ENCODE results near the gene PAF1. TPM values are rescaled to one million over a fixed set of nuclear protein-coding genes. Genes with fewer than 3 reads are reported as not detected.

The PAF1 gene
- polyA plus RNA-seq, 1 donor (not counting 4 experiments of a cell fraction or from before 2014, with no cell fraction given): 39.4 TPM

DNA sequence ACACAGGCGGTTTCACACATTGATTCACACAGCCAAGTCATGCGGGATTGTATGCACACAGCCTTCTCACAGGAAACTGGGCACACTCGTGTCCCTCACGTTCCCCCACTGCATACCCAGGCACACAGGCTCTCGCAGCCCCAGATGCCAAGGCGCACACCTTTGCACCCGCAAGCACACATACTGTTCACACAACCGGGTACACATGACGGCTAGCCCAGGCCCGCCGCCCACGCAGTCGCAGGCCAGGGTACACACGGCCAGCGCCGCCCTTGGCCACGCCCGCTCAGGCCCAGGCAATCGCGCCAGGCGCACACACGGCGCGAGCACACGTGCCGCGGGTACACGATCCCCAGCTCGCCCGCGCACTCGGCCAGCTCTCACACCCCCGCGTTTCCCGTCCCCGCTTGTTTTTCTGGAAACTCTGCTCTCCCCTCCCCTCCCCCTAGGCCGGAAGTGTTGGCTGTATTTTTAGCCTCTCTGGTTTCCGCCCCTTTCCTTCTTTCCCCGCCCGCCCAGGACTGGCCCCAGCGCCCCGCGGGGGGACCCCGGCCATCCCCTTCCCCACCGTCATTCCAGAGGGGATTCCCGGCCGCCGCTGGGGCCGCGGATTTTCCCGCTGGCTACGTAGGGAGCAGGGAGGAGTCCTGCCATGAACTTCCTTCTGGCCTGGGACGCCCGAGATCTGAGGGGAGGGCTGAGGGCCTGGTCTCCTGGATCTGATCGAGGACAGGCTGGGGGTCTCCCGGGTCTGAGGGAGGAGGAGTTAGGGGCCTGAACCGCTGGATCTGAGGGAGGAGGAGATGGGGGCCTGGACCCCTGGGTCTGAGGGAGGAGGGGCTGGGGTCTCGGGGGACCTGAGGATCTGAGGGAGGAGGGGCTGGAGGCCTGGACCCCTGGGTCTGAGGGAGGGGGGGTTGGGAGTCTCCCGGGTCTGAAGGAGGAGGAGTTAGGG is 11.7 kb upstream of the PAF1 start:
- Histone ChIP-seq H4K20me1 (ENCODE audit: control insufficient read depth, extremely low read depth, insufficient read depth, low read length) (peaks cover 4% of the 10 kb centered on the region), H3K27ac (ENCODE audit: control insufficient read depth, insufficient read depth, low read length) (peak overlapping the region; percentile 98), H3K27me3 (ENCODE audit: control insufficient read depth, extremely low read depth, insufficient read depth, low read length) (no peaks in the 10 kb centered on the region), H3K4me2 (ENCODE audit: control insufficient read depth, extremely low read depth, insufficient read depth, low read depth, low read length) (peak overlapping the region; percentile 86), H3K9ac (ENCODE audit: control insufficient read depth, extremely low read depth, insufficient read depth, low read length) (peak overlapping the region; percentile 92), H3K9me1 (ENCODE audit: control insufficient read depth, extremely low read depth, insufficient read depth, low read length) (no peaks in the 10 kb centered on the region), H3K36me3 (ENCODE audit: control insufficient read depth in 2 of 2, extremely low read depth in 1 of 2, insufficient read depth in 2 of 2, low read length in 2 of 2) (peaks cover under 1 to 3% of the 10 kb centered on the region in 2 experiments), H2AFZ (ENCODE audit: control insufficient read depth, low read length) (peak overlapping the region; percentile 22), H3K4me1 (ENCODE audit: control insufficient read depth, extremely low read depth, insufficient read depth, low read length) (peaks cover 48% of the 10 kb centered on the region), H3K79me2 (ENCODE audit: control insufficient read depth, insufficient read depth, low read length) (peaks cover 10% of the 10 kb centered on the region), H3K4me3 (ENCODE audit: control insufficient read depth in 2 of 3, extremely low read depth in 1 of 3, insufficient read depth in 2 of 3, low read depth in 1 of 3, low read length in 3 of 3) (peak overlapping the region; percentile 35 to 63 (median 48)), H3K9me3 (ENCODE audit: control insufficient read depth, low read depth, low read length) (no peaks in the 10 kb centered on the region)
- dilution Hi-C loops (cut with MboI; ENCODE audit: extremely low pct_ligation_motif_present, low sequenced_read_pairs): no loop called here
- DNase-seq (ENCODE audit: low read depth, low spot score) (no peak), FAIRE-seq (no peak)
- no peak for TF ChIP-seq EZH2 (IDR thresholded peaks at IDR 0.05; ENCODE audit: low read length)
- TF ChIP-seq, protein P1, sequence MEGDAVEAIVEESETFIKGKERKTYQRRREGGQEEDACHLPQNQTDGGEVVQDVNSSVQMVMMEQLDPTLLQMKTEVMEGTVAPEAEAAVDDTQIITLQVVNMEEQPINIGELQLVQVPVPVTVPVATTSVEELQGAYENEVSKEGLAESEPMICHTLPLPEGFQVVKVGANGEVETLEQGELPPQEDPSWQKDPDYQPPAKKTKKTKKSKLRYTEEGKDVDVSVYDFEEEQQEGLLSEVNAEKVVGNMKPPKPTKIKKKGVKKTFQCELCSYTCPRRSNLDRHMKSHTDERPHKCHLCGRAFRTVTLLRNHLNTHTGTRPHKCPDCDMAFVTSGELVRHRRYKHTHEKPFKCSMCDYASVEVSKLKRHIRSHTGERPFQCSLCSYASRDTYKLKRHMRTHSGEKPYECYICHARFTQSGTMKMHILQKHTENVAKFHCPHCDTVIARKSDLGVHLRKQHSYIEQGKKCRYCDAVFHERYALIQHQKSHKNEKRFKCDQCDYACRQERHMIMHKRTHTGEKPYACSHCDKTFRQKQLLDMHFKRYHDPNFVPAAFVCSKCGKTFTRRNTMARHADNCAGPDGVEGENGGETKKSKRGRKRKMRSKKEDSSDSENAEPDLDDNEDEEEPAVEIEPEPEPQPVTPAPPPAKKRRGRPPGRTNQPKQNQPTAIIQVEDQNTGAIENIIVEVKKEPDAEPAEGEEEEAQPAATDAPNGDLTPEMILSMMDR (optimal IDR thresholded peaks at IDR 0.05 in 1 of 3, IDR thresholded peaks at IDR 0.05 in 1 of 3, conservative IDR thresholded peaks at IDR 0.05 in 1 of 3; ENCODE audit: extremely low read depth in 1 of 3, insufficient read depth in 2 of 3, low read length in 3 of 3): no peak

DNA sequence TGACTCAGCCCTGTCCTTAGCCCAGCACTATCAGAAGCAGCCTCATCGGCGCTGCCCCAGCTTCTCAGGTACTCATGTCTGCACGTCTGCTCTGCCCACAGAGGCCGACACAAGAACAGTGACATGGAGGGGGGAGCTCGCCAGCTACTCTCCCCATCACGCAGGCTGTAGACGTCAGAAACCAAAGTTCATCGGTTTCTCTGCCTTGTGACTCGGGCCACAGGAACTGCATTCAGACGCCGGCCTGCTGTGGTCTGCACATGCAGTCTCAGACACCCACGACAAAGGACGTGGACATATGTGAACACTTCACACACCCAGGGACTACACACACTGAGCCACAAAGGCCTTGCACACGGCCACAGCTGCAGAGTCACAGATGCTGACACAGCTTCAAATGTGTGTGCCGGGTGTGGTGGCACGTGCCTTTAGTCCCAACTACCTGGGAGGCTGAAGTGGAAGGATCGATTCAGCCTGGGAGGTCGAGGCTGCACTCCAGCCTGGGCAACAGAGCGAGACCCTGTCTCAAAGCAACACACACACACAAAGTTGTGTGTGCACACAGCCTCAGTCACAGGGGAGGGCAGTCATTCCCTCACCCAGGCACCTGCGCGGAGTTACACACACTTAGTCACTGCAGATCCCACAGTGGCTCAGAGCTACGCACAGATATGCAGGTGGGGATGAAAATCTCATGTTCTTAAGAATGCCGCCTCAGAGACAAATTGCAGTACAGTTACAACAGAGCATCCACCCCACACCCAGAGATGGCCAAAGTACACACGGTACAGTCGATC is 10.8 kb upstream of the PAF1 start:
- Histone ChIP-seq H2AFZ (ENCODE audit: control insufficient read depth, low read length) (no peak overlapping the region), H3K27me3 (ENCODE audit: control insufficient read depth, extremely low read depth, insufficient read depth, low read length) (no peaks in the 10 kb centered on the region), H3K4me1 (ENCODE audit: control insufficient read depth, extremely low read depth, insufficient read depth, low read length) (peaks cover 51% of the 10 kb centered on the region), H3K4me3 (ENCODE audit: control insufficient read depth in 2 of 3, extremely low read depth in 1 of 3, insufficient read depth in 2 of 3, low read depth in 1 of 3, low read length in 3 of 3) (no peak overlapping the region), H3K9me3 (ENCODE audit: control insufficient read depth, low read depth, low read length) (no peaks in the 10 kb centered on the region), H4K20me1 (ENCODE audit: control insufficient read depth, extremely low read depth, insufficient read depth, low read length) (no peaks in the 10 kb centered on the region), H3K4me2 (ENCODE audit: control insufficient read depth, extremely low read depth, insufficient read depth, low read depth, low read length) (peak overlapping the region; percentile 86), H3K9ac (ENCODE audit: control insufficient read depth, extremely low read depth, insufficient read depth, low read length) (peak overlapping the region; percentile 92), H3K27ac (ENCODE audit: control insufficient read depth, insufficient read depth, low read length) (peak overlapping the region; percentile 98), H3K9me1 (ENCODE audit: control insufficient read depth, extremely low read depth, insufficient read depth, low read length) (no peaks in the 10 kb centered on the region), H3K36me3 (ENCODE audit: control insufficient read depth in 2 of 2, extremely low read depth in 1 of 2, insufficient read depth in 2 of 2, low read length in 2 of 2) (peaks cover 0 to 5% of the 10 kb centered on the region in 2 experiments), H3K79me2 (ENCODE audit: control insufficient read depth, insufficient read depth, low read length) (peaks cover under 1% of the 10 kb centered on the region)
- DNase-seq (ENCODE audit: low read depth, low spot score) (no peak), FAIRE-seq (peak; percentile 78)
- TF ChIP-seq, protein P1 (optimal IDR thresholded peaks at IDR 0.05 in 1 of 3, IDR thresholded peaks at IDR 0.05 in 1 of 3, conservative IDR thresholded peaks at IDR 0.05 in 1 of 3; ENCODE audit: extremely low read depth in 1 of 3, insufficient read depth in 2 of 3, low read length in 3 of 3): no peak
- TF ChIP-seq EZH2 (IDR thresholded peaks at IDR 0.05; ENCODE audit: low read length): no peak
- dilution Hi-C loops (cut with MboI; ENCODE audit: extremely low pct_ligation_motif_present, low sequenced_read_pairs): no loop called here

Measured in keratinocyte (primary cell).